KMS-11 (cell line): Measurements from ENCODE around the gene GPSM3.
A peak's percentile ranks its signal among the peaks of the same experiment; 100 is the strongest.

Experiments used
- H2AFZ ChIP-seq: fragments of 200-600 bp; sonication (generic); 2 replicates; pipeline ENCODE4 v1.6.1; 2016; ENCODE audit warnings: antibody characterized with exemption, mixed run types, low read depth
- H3K27ac ChIP-seq: fragments of 200-600 bp; sonication (generic); 2 replicates; pipeline ENCODE4 v1.6.1; 2016; ENCODE audit warnings: mild to moderate bottlenecking, mixed run types
- H3K27me3 ChIP-seq: fragments of 200-600 bp; sonication (generic); 2 replicates; pipeline ENCODE4 v1.6.1; 2017; ENCODE audit warnings: mild to moderate bottlenecking, low read depth, mixed run types, moderate library complexity; ENCODE audit not compliant: insufficient read depth
- H3K36me3 ChIP-seq: fragments of 200-600 bp; sonication (generic); 2 replicates; pipeline ENCODE4 v1.6.1; 2017; ENCODE audit warnings: mild to moderate bottlenecking, mixed run types; ENCODE audit not compliant: insufficient read depth
- H3K4me1 ChIP-seq: fragments of 200-600 bp; sonication (generic); 2 replicates; pipeline ENCODE4 v1.6.1; 2016; ENCODE audit warnings: mild to moderate bottlenecking, low read depth, mixed run types; ENCODE audit not compliant: poor library complexity, severe bottlenecking
- H3K4me2 ChIP-seq: fragments of 200-600 bp; sonication (generic); 2 replicates; pipeline ENCODE4 v1.7.0; 2016; ENCODE audit warnings: mild to moderate bottlenecking, mixed run types
- H3K4me3 ChIP-seq: fragments of 200-600 bp; sonication (generic); IDR thresholded peaks from 2 replicates; pipeline ENCODE4 v1.6.1; 2017; ENCODE audit warnings: low read depth, low read length, mixed read lengths; ENCODE audit not compliant: insufficient read depth
- H3K79me2 ChIP-seq: fragments of 200-600 bp; sonication (generic); 2 replicates; pipeline ENCODE4 v1.6.1; 2016; ENCODE audit warnings: low read depth, mixed run types; ENCODE audit not compliant: insufficient read depth
- H3K9ac ChIP-seq: fragments of 200-600 bp; sonication (generic); 2 replicates; pipeline ENCODE4 v1.6.1; 2016; ENCODE audit warnings: mild to moderate bottlenecking, mixed run types
- H4K20me1 ChIP-seq: fragments of 200-600 bp; sonication (generic); 2 replicates; pipeline ENCODE4 v1.6.1; 2016; ENCODE audit warnings: mild to moderate bottlenecking, mixed run types; ENCODE audit not compliant: insufficient read depth
- CTCF ChIP-seq: fragments of 200-600 bp; sonication (generic); conservative IDR thresholded peaks from 2 replicates; pipeline ENCODE4 v1.6.1; 2017; ENCODE audit warnings: low read depth, mild to moderate bottlenecking, antibody characterized with exemption, low read length, moderate library complexity, mixed read lengths

GPSM3 gene

GRCh38 chr6:32191696-32192607 lies 491 bp downstream of the GPSM3 start:
- peaks cover 11% of the 10 kb centered on the region for H3K79me2 ChIP-seq
- no peaks in the 10 kb centered on the region for H3K36me3 ChIP-seq
- TF ChIP-seq CTCF, result no peak
- H3K4me2 ChIP-seq, result peak overlapping the region; percentile 71
- H2AFZ ChIP-seq, result peak overlapping the region; percentile 47; the same call in 1 of the 2 replicates
- H3K4me1 ChIP-seq, result peaks cover 59% of the 10 kb centered on the region
- H3K27me3 ChIP-seq, result no peaks in the 10 kb centered on the region
- H3K27ac ChIP-seq, result no peak overlapping the region
- peak overlapping the region; percentile 18; the same call in 1 of the 2 replicates for H3K9ac ChIP-seq
- no peaks in the 10 kb centered on the region for H4K20me1 ChIP-seq
- H3K4me3 ChIP-seq, result no peak overlapping the region

- H3K36me3 ChIP-seq, result no peaks in the 10 kb centered on the region
- H3K27me3 ChIP-seq, result no peaks in the 10 kb centered on the region
- no peaks in the 10 kb centered on the region for H4K20me1 ChIP-seq
- TF ChIP-seq CTCF, result no peak
- H3K9ac ChIP-seq, result no peak overlapping the region; the same call in 1 of the 2 replicates
- peaks cover 11% of the 10 kb centered on the region for H3K79me2 ChIP-seq
- no peak overlapping the region for H2AFZ ChIP-seq
- H3K4me1 ChIP-seq, result peaks cover 53% of the 10 kb centered on the region
- H3K27ac ChIP-seq, result 0 out of 2 replicates have a peak overlapping the region, but pooled peaks have one; percentile 15
- H3K4me2 ChIP-seq, result peak overlapping the region; percentile 78; the same call in 1 of the 2 replicates
- H3K4me3 ChIP-seq, result no peak overlapping the region
Observed at GRCh38 chr6:32190911-32191677, 1.3 kb downstream of the GPSM3 start.

GRCh38 chr6:32190054-32190851 lies 2.2 kb downstream of the GPSM3 start, which contains the start of gene PBX2:
Gene PBX2 (minus strand): TSS chr6:32190202. CDS start chr6:32189915, 287 bp downstream.
- Histone ChIP-seq H3K4me2 (peak within 1 kb of the TSS; percentile 88), H3K79me2 (peaks cover 11% of the 10 kb centered on the region), H3K9ac (peak within 1 kb of the TSS; percentile 73), H3K36me3 (no peaks in the 10 kb centered on the region), H3K27me3 (no peaks in the 10 kb centered on the region), H2AFZ (no peak within 1 kb of the TSS), H4K20me1 (no peaks in the 10 kb centered on the region), H3K27ac (peak within 1 kb of the TSS; percentile 69), H3K4me3 (no peak within 1 kb of the TSS), H3K4me1 (peaks cover 53% of the 10 kb centered on the region)
- TF ChIP-seq CTCF, result no peak

- Histone ChIP-seq H3K4me1 (peaks cover 47% of the 10 kb centered on the region), H3K36me3 (no peaks in the 10 kb centered on the region), H3K79me2 (peaks cover 11% of the 10 kb centered on the region)
Observed at GRCh38 chr6:32189742-32190053, 2.7 kb downstream of the GPSM3 start.

More at GRCh38 chr6:32189742-32190053, 2.7 kb downstream of the GPSM3 start:
- Histone ChIP-seq H3K4me2 (peak overlapping the region; percentile 88), H4K20me1 (no peaks in the 10 kb centered on the region), H3K9ac (peak overlapping the region; percentile 73), H3K4me3 (no peak overlapping the region), H3K27ac (peak overlapping the region; percentile 69), H2AFZ (no peak overlapping the region), H3K27me3 (no peaks in the 10 kb centered on the region)
- TF ChIP-seq CTCF, result no peak
